Urothelium cell line (cell line): ENCODE results near the gene NR6A1.

ENCODE experiments used
- DNase-seq: peaks from one replicate; pipeline ENCODE4 v3.0.0; 2011; ENCODE audit warnings: low spot score, mixed read lengths
- FAIRE-seq: peaks from 2 replicates; lab custom pipeline; 2011; peaks lifted over from hg19 to GRCh38; lab: Jason Lieb, UNC

Gene NR6A1

GRCh38 chr9:124695280-124695890 is 75.7 kb downstream of the NR6A1 start:
- DNase-seq (no peak), FAIRE-seq (no peak)

- FAIRE-seq = no peak
- DNase-seq = no peak
Observed at GRCh38 chr9:124694414-124695279, 76.5 kb downstream of the NR6A1 start.

GRCh38 chr9:124693403-124693802 is 77.7 kb downstream of the NR6A1 start:
- DNase-seq = no peak
- FAIRE-seq = no peak

GRCh38 chr9:124688238-124688904 is 82.7 kb downstream of the NR6A1 start:
- no peak for FAIRE-seq
- no peak for DNase-seq

- no peak for DNase-seq
- FAIRE-seq = no peak
Observed at GRCh38 chr9:124686918-124687317, 84.2 kb downstream of the NR6A1 start.

- FAIRE-seq = no peak
- no peak for DNase-seq
Observed at GRCh38 chr9:124685217-124685616, 85.9 kb downstream of the NR6A1 start.

GRCh38 chr9:124684169-124684568 is 86.9 kb downstream of the NR6A1 start:
- DNase-seq (no peak), FAIRE-seq (no peak)

- DNase-seq (no peak), FAIRE-seq (no peak)
Observed at GRCh38 chr9:124683043-124683442, 88.1 kb downstream of the NR6A1 start.

GRCh38 chr9:124680714-124681390 is 90.3 kb downstream of the NR6A1 start:
- DNase-seq (no peak), FAIRE-seq (no peak)

- DNase-seq (no peak), FAIRE-seq (no peak)
Observed at GRCh38 chr9:124680049-124680448, 91.1 kb downstream of the NR6A1 start.

- DNase-seq = no peak
- no peak for FAIRE-seq
Observed at GRCh38 chr9:124676159-124676551, 95.0 kb downstream of the NR6A1 start.

GRCh38 chr9:124675261-124676158 is 95.6 kb downstream of the NR6A1 start:
- DNase-seq (no peak), FAIRE-seq (no peak)

GRCh38 chr9:124674651-124675050 is 96.5 kb downstream of the NR6A1 start:
- DNase-seq (no peak), FAIRE-seq (no peak)

- FAIRE-seq = no peak
- no peak for DNase-seq
Observed at GRCh38 chr9:124673063-124673462, 98.0 kb downstream of the NR6A1 start.

GRCh38 chr9:124671861-124672260 is 99.2 kb downstream of the NR6A1 start:
- DNase-seq (no peak), FAIRE-seq (no peak)

GRCh38 chr9:124666642-124667041 is 104.5 kb downstream of the NR6A1 start:
- DNase-seq (no peak), FAIRE-seq (no peak)

- FAIRE-seq = no peak
- no peak for DNase-seq
Observed at GRCh38 chr9:124665391-124666058, 105.6 kb downstream of the NR6A1 start.

GRCh38 chr9:124664143-124664542 is 107.0 kb downstream of the NR6A1 start:
- FAIRE-seq = no peak

GRCh38 chr9:124663046-124663961 is 107.8 kb downstream of the NR6A1 start:
- FAIRE-seq (no peak), DNase-seq (no peak)

More at GRCh38 chr9:124664143-124664542, 107.0 kb downstream of the NR6A1 start:
- no peak for DNase-seq
